A673 (cell line): ENCODE measurements around the gene NFATC2.

Experiments
- EZH2 ChIP-seq: fragments of 200-600 bp; sonication (generic); IDR thresholded peaks from 2 replicates; pipeline ENCODE4 v1.6.1; 2017; ENCODE audit warnings: borderline replicate concordance, low read depth, mild to moderate bottlenecking, mixed read lengths, antibody characterized with exemption, low read length; ENCODE audit not compliant: poor library complexity, severe bottlenecking
- TF ChIP-seq, protein P1 (sequence below): fragments of 300-800, 200-600 bp; sonication (generic); conservative IDR thresholded peaks from 2 replicates; pipeline ENCODE4 v1.5.1; 2017; ENCODE audit warnings: low read depth, mild to moderate bottlenecking, antibody characterized with exemption, low read length, moderate library complexity, mixed read lengths

DNA sequence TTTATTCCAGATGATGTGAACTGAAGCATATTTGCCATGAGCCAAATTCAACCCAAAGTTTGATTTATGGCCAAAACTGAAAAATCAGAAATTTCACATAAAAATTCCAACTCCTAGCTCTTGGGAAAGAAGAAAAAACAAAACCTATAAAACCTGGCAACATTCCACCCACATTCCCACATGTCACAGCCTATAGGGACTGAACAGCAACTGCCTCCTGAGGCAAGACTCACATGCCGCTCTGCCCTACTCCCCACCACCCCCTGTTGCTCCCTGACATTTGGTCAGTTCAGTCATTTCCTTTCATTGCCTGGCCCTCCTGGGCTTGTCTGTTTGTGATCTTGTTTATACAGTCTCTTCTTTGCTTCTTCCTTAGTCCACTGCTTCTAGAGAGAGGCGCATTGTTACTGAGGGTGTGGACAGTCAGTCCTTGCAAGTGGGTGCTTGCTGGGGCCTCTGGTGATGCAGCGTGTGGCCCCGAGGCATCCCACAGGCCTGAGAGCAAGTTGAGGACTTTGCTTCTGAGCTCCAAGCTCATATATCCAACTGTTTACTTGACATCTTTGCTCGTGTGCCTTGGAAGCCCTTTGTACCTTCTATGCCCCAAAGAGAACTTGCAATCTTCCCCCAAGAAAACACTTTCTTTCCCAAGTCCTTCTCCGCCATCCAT is 31.4 kb downstream of the NFATC2 start:
- no peak for TF ChIP-seq EZH2
- TF ChIP-seq, protein P1, sequence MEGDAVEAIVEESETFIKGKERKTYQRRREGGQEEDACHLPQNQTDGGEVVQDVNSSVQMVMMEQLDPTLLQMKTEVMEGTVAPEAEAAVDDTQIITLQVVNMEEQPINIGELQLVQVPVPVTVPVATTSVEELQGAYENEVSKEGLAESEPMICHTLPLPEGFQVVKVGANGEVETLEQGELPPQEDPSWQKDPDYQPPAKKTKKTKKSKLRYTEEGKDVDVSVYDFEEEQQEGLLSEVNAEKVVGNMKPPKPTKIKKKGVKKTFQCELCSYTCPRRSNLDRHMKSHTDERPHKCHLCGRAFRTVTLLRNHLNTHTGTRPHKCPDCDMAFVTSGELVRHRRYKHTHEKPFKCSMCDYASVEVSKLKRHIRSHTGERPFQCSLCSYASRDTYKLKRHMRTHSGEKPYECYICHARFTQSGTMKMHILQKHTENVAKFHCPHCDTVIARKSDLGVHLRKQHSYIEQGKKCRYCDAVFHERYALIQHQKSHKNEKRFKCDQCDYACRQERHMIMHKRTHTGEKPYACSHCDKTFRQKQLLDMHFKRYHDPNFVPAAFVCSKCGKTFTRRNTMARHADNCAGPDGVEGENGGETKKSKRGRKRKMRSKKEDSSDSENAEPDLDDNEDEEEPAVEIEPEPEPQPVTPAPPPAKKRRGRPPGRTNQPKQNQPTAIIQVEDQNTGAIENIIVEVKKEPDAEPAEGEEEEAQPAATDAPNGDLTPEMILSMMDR = no peak
